OCI-LY7 (cell line): ENCODE measurements around the gene NCK2. TPM values are rescaled to one million over a fixed set of nuclear protein-coding genes. Genes with fewer than 3 reads are reported as not detected.

ENCODE experiments used
- BruUV-seq: library from RNA; stranded (reverse); fragments of 400-500 nt; replicated peaks from 2 replicates; lab custom pipeline; 2021; lab: Mats Ljungman, UMichigan
- CTCF ChIA-PET: fragments of 300-600 bp; sonication (Branson Sonifier 250); formaldehyde crosslinking; loops from one replicate; lab custom pipeline; 2022; ENCODE audit warnings: antibody characterized with exemption; ENCODE audit not compliant: unreplicated experiment; lab: Charles Lee
- POLR2A ChIA-PET: fragments of 300-600 bp; sonication (Branson Sonifier 250); formaldehyde crosslinking; loops from one replicate; lab custom pipeline; 2022; ENCODE audit warnings: antibody characterized with exemption; lab: Charles Lee
- DNase-seq: peaks from one replicate; pipeline ENCODE4 v3.0.0-alpha.2; 2015; ENCODE audit warnings: low spot score
- H2AFZ ChIP-seq: fragments of 200-600 bp; sonication (generic), shearing (Covaris generic); 2 replicates; pipeline ENCODE4 v1.6.1; 2014; ENCODE audit warnings: mild to moderate bottlenecking, antibody characterized with exemption, low read length, moderate library complexity
- H3K27ac ChIP-seq: fragments of 200-600 bp; sonication (generic); 2 replicates; pipeline ENCODE4 v1.5.1; 2014; ENCODE audit warnings: mixed run types, low read depth, mild to moderate bottlenecking, moderate library complexity, low read length, inconsistent platforms; ENCODE audit not compliant: poor library complexity, severe bottlenecking
- H3K36me3 ChIP-seq: fragments of 200-600 bp; sonication (generic); 2 replicates; pipeline ENCODE4 v1.6.1; 2014; ENCODE audit warnings: mild to moderate bottlenecking, antibody characterized with exemption, low read length, moderate library complexity, mixed read lengths; ENCODE audit not compliant: insufficient read depth
- H3K4me1 ChIP-seq: fragments of 200-600 bp; sonication (generic); 2 replicates; pipeline ENCODE4 v1.5.1; 2014; ENCODE audit warnings: mild to moderate bottlenecking, low read length; ENCODE audit not compliant: insufficient read depth, poor library complexity, severe bottlenecking
- H3K4me2 ChIP-seq: fragments of 200-600 bp; sonication (generic); 2 replicates; pipeline ENCODE4 v1.6.1; 2014; ENCODE audit warnings: mild to moderate bottlenecking, low read length
- H3K4me3 ChIP-seq: fragments of 200-600 bp; sonication (generic); 2 replicates; pipeline ENCODE4 v1.5.1; 2014; ENCODE audit warnings: mild to moderate bottlenecking, low read depth, low read length; ENCODE audit not compliant: poor library complexity, severe bottlenecking
- H3K79me2 ChIP-seq: fragments of 200-600 bp; sonication (generic); 2 replicates; pipeline ENCODE4 v1.6.1; 2016; ENCODE audit warnings: low read depth, mild to moderate bottlenecking, low read length, moderate library complexity, mixed read lengths; ENCODE audit not compliant: insufficient read depth
- H3K9me2 ChIP-seq: fragments of 200-600 bp; sonication (generic); 2 replicates; pipeline ENCODE4 v1.6.1; 2016; ENCODE audit warnings: mild to moderate bottlenecking, low read length, mixed read lengths; ENCODE audit not compliant: insufficient read depth
- H3K9me3 ChIP-seq: fragments of 200-600 bp; sonication (generic); 2 replicates; pipeline ENCODE4 v1.6.1; 2014; ENCODE audit warnings: mild to moderate bottlenecking, mixed run types, low read length, mixed read lengths
- H4K20me1 ChIP-seq: fragments of 200-600 bp; sonication (generic); 2 replicates; pipeline ENCODE4 v1.6.1; 2014; ENCODE audit warnings: mild to moderate bottlenecking, antibody characterized with exemption, low read length, moderate library complexity, mixed read lengths; ENCODE audit not compliant: insufficient read depth
- CTCF ChIP-seq: fragments of 200-600 bp; sonication (generic); conservative IDR thresholded peaks from 2 replicates; pipeline ENCODE4 v1.5.1; 2014; ENCODE audit warnings: mild to moderate bottlenecking, antibody characterized with exemption, low read length, moderate library complexity, mixed read lengths
- EZH2phosphoT487 ChIP-seq: fragments of 200-600 bp; sonication (generic); IDR thresholded peaks from 2 replicates; pipeline ENCODE4 v1.6.1; 2018; ENCODE audit warnings: low read depth, borderline replicate concordance, mild to moderate bottlenecking, mixed run types, antibody characterized with exemption, low read length, moderate library complexity, mixed read lengths
- intact Hi-C: fragments of 100-400 bp; cut with micrococcal nuclease; formaldehyde crosslinking; loops from one replicate; pipeline ENCODE4 v1.10.0; 2022; ENCODE audit not compliant: unreplicated experiment
- total RNA-seq, 2 experiments: library from RNA; depleted of rRNA in 1 of 2; stranded (reverse); fragments of >200 nt in 1 of 2; shearing (Covaris generic) in 1 of 2; gene quantifications; 2 replicates each; pipeline ENCODE4 v1.2.3, GENCODE V29; 2014 to 2022

Gene NCK2
- total RNA-seq, 2 experiments from 2014 or later, result 23.4 to 34.2 TPM

- CTCF ChIA-PET, result no interaction called here
Observed at GRCh38 chr2:105765415-105766299, 20.9 kb downstream of the NCK2 start.

GRCh38 chr2:105766300-105766866, 21.7 kb downstream of the NCK2 start:
- no peak overlapping the region for H3K4me3 ChIP-seq
- BruUV-seq, result no TSS peak
- H3K9me2 ChIP-seq, result no peaks in the 10 kb centered on the region
- no peaks in the 10 kb centered on the region for H3K9me3 ChIP-seq
- no peaks in the 10 kb centered on the region for H3K79me2 ChIP-seq
- no peak for DNase-seq
- no peaks in the 10 kb centered on the region; the same call in 1 of the 2 replicates for H3K36me3 ChIP-seq
- intact Hi-C loops, result no loop called here
- no peak overlapping the region for H3K27ac ChIP-seq
- no peaks in the 10 kb centered on the region for H4K20me1 ChIP-seq
- H3K4me1 ChIP-seq, result peaks cover 16% of the 10 kb centered on the region
- CTCF ChIA-PET, result no interaction called here
- no peak overlapping the region for H2AFZ ChIP-seq
- no peak overlapping the region for H3K4me2 ChIP-seq
- POLR2A ChIA-PET, result no interaction called here
- TF ChIP-seq CTCF (no peak), EZH2phosphoT487 (no peak)

More at GRCh38 chr2:105765415-105766299, 20.9 kb downstream of the NCK2 start:
- H4K20me1 ChIP-seq, result no peaks in the 10 kb centered on the region; the same call in 1 of the 2 replicates
- H3K4me2 ChIP-seq, result no peak overlapping the region
- no peak overlapping the region for H3K4me3 ChIP-seq
- H3K4me1 ChIP-seq, result peaks cover 16% of the 10 kb centered on the region
- H3K79me2 ChIP-seq, result no peaks in the 10 kb centered on the region
- intact Hi-C loops, result no loop called here
- no peak overlapping the region for H3K27ac ChIP-seq
- no peak for DNase-seq
- H3K9me3 ChIP-seq, result no peaks in the 10 kb centered on the region
- TF ChIP-seq CTCF, result no peak
- TF ChIP-seq EZH2phosphoT487, result no peak
- H2AFZ ChIP-seq, result no peak overlapping the region
- no peaks in the 10 kb centered on the region for H3K9me2 ChIP-seq
- H3K36me3 ChIP-seq, result no peaks in the 10 kb centered on the region; the same call in 1 of the 2 replicates
- POLR2A ChIA-PET, result interaction anchor here (1.8 kb wide), 1 partner anchor 13 kb away, joined by 6 read pairs; no protein-coding TSS in a partner anchor
- BruUV-seq, result no TSS peak

GRCh38 chr2:105768176-105768575, 23.5 kb downstream of the NCK2 start:
- Histone ChIP-seq H2AFZ (no peak overlapping the region), H3K9me2 (no peaks in the 10 kb centered on the region), H3K4me2 (no peak overlapping the region), H4K20me1 (no peaks in the 10 kb centered on the region), H3K9me3 (no peaks in the 10 kb centered on the region), H3K36me3 (no peaks in the 10 kb centered on the region; the same call in 1 of the 2 replicates), H3K4me3 (no peak overlapping the region), H3K27ac (no peak overlapping the region), H3K79me2 (no peaks in the 10 kb centered on the region), H3K4me1 (peaks cover 16% of the 10 kb centered on the region)
- TF ChIP-seq CTCF (no peak), EZH2phosphoT487 (no peak)
- POLR2A ChIA-PET, result interaction anchor here (2.1 kb wide), 1 partner anchor 11 kb away, joined by 7 read pairs; no protein-coding TSS in a partner anchor
- CTCF ChIA-PET, result no interaction called here
- DNase-seq, result no peak
- intact Hi-C loops, result no loop called here
- BruUV-seq, result no TSS peak
